Upper lobe of right lung (tissue), 1 donor: ENCODE results near the gene ABCC10. TPM values are rescaled to one million over a fixed set of nuclear protein-coding genes. Genes with fewer than 3 reads are reported as not detected.
A peak's percentile ranks its signal among the peaks of the same experiment; 100 is the strongest.

Experiments used
- ATAC-seq: fragments of 200-7000 bp; cut with Tn5 transposase; one replicate; pipeline ENCODE4 v1.9.1; 2020; ENCODE audit warnings: mild to moderate bottlenecking, moderate library complexity
- DNase-seq: peaks from one replicate; pipeline ENCODE4 v3.0.0-alpha.2; 2020
- H3K27ac ChIP-seq: fragments of 200-600 bp; one replicate; pipeline ENCODE4 v1.8.0; 2022
- H3K27me3 ChIP-seq: fragments of 200-600 bp; one replicate; pipeline ENCODE4 v1.8.0; 2022; ENCODE audit warnings: mild to moderate bottlenecking
- H3K36me3 ChIP-seq: fragments of 200-600 bp; one replicate; pipeline ENCODE4 v1.8.0; 2022
- H3K4me1 ChIP-seq: fragments of 200-600 bp; one replicate; pipeline ENCODE4 v1.8.0; 2022
- H3K4me3 ChIP-seq: fragments of 200-600 bp; one replicate; pipeline ENCODE4 v1.8.0; 2022; ENCODE audit warnings: mild to moderate bottlenecking
- H3K9me3 ChIP-seq: fragments of 200-600 bp; one replicate; pipeline ENCODE4 v1.8.0; 2022
- CTCF ChIP-seq: fragments of 200-600 bp; IDR thresholded peaks from one replicate; pipeline ENCODE4 v1.8.0; 2022; ENCODE audit warnings: antibody characterized with exemption
- intact Hi-C: fragments of 100-400 bp; cut with DNase I; formaldehyde crosslinking; loops from one replicate; pipeline ENCODE4 v1.11.0; 2022
- total RNA-seq: library from RNA; stranded (reverse); fragmentation: NEBNext Ultra II Directional; extraction: Animal tissue kit (Norgen Biotek cat#: 25700); gene quantifications from one replicate; pipeline ENCODE4 v1.2.1, GENCODE V29; 2021
- donor health status: DM: no; HTN: yes; CAD: no; lungs with severe emphysema.

ABCC10 gene
- total RNA-seq, 1 donor from 2014 or later, result 30.0 TPM

GRCh38 chr6:43428874-43429273 is 1.5 kb downstream of the ABCC10 start:
- Histone ChIP-seq H3K4me1 (peaks cover 11% of the 10 kb centered on the region), H3K4me3 (peak overlapping the region; percentile 95), H3K27me3 (no peaks in the 10 kb centered on the region), H3K27ac (no peak overlapping the region), H3K9me3 (no peaks in the 10 kb centered on the region), H3K36me3 (peaks cover 29% of the 10 kb centered on the region)
- no peak for ATAC-seq
- intact Hi-C loops, result no loop called here
- DNase-seq, result no peak
- TF ChIP-seq CTCF, result no peak

GRCh38 chr6:43432009-43432945 is 4.9 kb downstream of the ABCC10 start:
- no peak for TF ChIP-seq CTCF
- peaks cover 33% of the 10 kb centered on the region for H3K36me3 ChIP-seq
- intact Hi-C loops, result no loop called here
- H3K4me1 ChIP-seq, result peaks cover 24% of the 10 kb centered on the region
- H3K4me3 ChIP-seq, result no peak overlapping the region
- no peaks in the 10 kb centered on the region for H3K9me3 ChIP-seq
- ATAC-seq, result no peak
- DNase-seq, result no peak
- no peak overlapping the region for H3K27ac ChIP-seq
- no peaks in the 10 kb centered on the region for H3K27me3 ChIP-seq

- Histone ChIP-seq H3K27me3 (no peaks in the 10 kb centered on the region), H3K4me3 (no peak overlapping the region), H3K27ac (no peak overlapping the region), H3K9me3 (no peaks in the 10 kb centered on the region), H3K36me3 (peaks cover 37% of the 10 kb centered on the region), H3K4me1 (peaks cover 23% of the 10 kb centered on the region)
- intact Hi-C loops, result no loop called here
- no peak for TF ChIP-seq CTCF
- ATAC-seq (no peak), DNase-seq (no peak)
These were observed 5.8 kb downstream of the ABCC10 start for GRCh38 chr6:43433148-43433547.

- H3K36me3 ChIP-seq, result peaks cover 48% of the 10 kb centered on the region
- no peak overlapping the region for H3K4me3 ChIP-seq
- peaks cover 13% of the 10 kb centered on the region for H3K4me1 ChIP-seq
- DNase-seq, result no peak
- no peak overlapping the region for H3K27ac ChIP-seq
- no peaks in the 10 kb centered on the region for H3K27me3 ChIP-seq
- intact Hi-C loops, result no loop called here
- TF ChIP-seq CTCF, result no peak
- H3K9me3 ChIP-seq, result no peaks in the 10 kb centered on the region
- ATAC-seq, result no peak
These were observed 6.9 kb downstream of the ABCC10 start for GRCh38 chr6:43434001-43434840.

GRCh38 chr6:43434943-43435342 is 7.6 kb downstream of the ABCC10 start:
- no peaks in the 10 kb centered on the region for H3K27me3 ChIP-seq
- no peak overlapping the region for H3K27ac ChIP-seq
- DNase-seq, result no peak
- no peak for ATAC-seq
- TF ChIP-seq CTCF, result no peak
- intact Hi-C loops, result no loop called here
- no peaks in the 10 kb centered on the region for H3K9me3 ChIP-seq
- H3K4me3 ChIP-seq, result no peak overlapping the region
- peaks cover 55% of the 10 kb centered on the region for H3K36me3 ChIP-seq
- H3K4me1 ChIP-seq, result peaks cover 13% of the 10 kb centered on the region
